GM23338 (cell line): ENCODE results near the gene PHF20. TPM values are rescaled to one million over a fixed set of nuclear protein-coding genes. Genes with fewer than 3 reads are reported as not detected.

Source experiments
- ATAC-seq: fragments of 200-7000 bp; cut with Tn5 transposase; 3 replicates; pipeline ENCODE4 v1.9.1; 2020
- DNase-seq: peaks from one replicate; pipeline ENCODE4 v3.0.0-alpha.2; 2015; ENCODE audit warnings: low spot score
- H2AFZ ChIP-seq: fragments of 200-600 bp; sonication (generic); 2 replicates; pipeline ENCODE4 v1.8.0; 2016; ENCODE audit warnings: antibody characterized with exemption, mild to moderate bottlenecking, moderate library complexity
- H3F3A ChIP-seq: fragments of 200-600 bp; sonication (generic); replicated peaks from 2 replicates; pipeline ENCODE4 v1.8.0; 2017; ENCODE audit warnings: antibody characterized with exemption, mixed run types, low read depth
- H3K27ac ChIP-seq: fragments of 200-600 bp; sonication (generic); 2 replicates; pipeline ENCODE4 v1.6.1; 2016; ENCODE audit warnings: low read depth
- H3K27me3 ChIP-seq: fragments of 200-600 bp; sonication (generic); 2 replicates; pipeline ENCODE4 v1.8.0; 2016; ENCODE audit warnings: mild to moderate bottlenecking, mixed run types, moderate library complexity; ENCODE audit not compliant: insufficient read depth
- H3K36me3 ChIP-seq: fragments of 200-600 bp; sonication (generic); 2 replicates; pipeline ENCODE4 v1.8.0; 2016; ENCODE audit warnings: mild to moderate bottlenecking; ENCODE audit not compliant: insufficient read depth
- H3K4me1 ChIP-seq: fragments of 200-600 bp; sonication (generic); 2 replicates; pipeline ENCODE4 v1.8.0; 2016; ENCODE audit warnings: mild to moderate bottlenecking, moderate library complexity; ENCODE audit not compliant: insufficient read depth
- H3K4me2 ChIP-seq: fragments of 200-600 bp; sonication (generic); 2 replicates; pipeline ENCODE4 v1.7.1; 2017; ENCODE audit warnings: mixed run types
- H3K4me3 ChIP-seq: fragments of 200-600 bp; sonication (generic); 2 replicates; pipeline ENCODE4 v1.6.1; 2016; ENCODE audit warnings: mixed run types
- H3K79me2 ChIP-seq: fragments of 200-600 bp; sonication (generic); replicated peaks from 2 replicates; pipeline ENCODE4 v1.8.0; 2017; ENCODE audit warnings: mild to moderate bottlenecking; ENCODE audit not compliant: insufficient read depth
- H3K9me2 ChIP-seq: fragments of 200-600 bp; sonication (generic); 2 replicates; pipeline ENCODE4 v1.8.0; 2017; ENCODE audit not compliant: insufficient read depth
- H4K20me1 ChIP-seq: fragments of 200-600 bp; sonication (generic); replicated peaks from 2 replicates; pipeline ENCODE4 v1.8.0; 2017; ENCODE audit warnings: mild to moderate bottlenecking; ENCODE audit not compliant: insufficient read depth
- H3K27ac Mint-ChIP-seq: 2 replicates; pipeline ENCODE4 v1.8.0; 2020; ENCODE audit warnings: inconsistent platforms, mild to moderate bottlenecking, moderate library complexity, mixed read lengths
- H3K27me3 Mint-ChIP-seq: 3 replicates; pipeline ENCODE4 v1.8.0; 2022; ENCODE audit warnings: low read depth, mild to moderate bottlenecking, moderate library complexity, mixed read lengths, inconsistent platforms; ENCODE audit not compliant: insufficient read depth, poor library complexity
- H3K36me3 Mint-ChIP-seq: 3 replicates; pipeline ENCODE4 v1.8.0; 2021; ENCODE audit warnings: low read depth, mild to moderate bottlenecking, inconsistent platforms, moderate library complexity, mixed read lengths
- H3K4me1 Mint-ChIP-seq: 3 replicates; pipeline ENCODE4 v1.8.0; 2020; ENCODE audit warnings: mild to moderate bottlenecking, inconsistent platforms, mixed read lengths
- H3K4me3 Mint-ChIP-seq: 3 replicates; pipeline ENCODE4 v1.8.0; 2021; ENCODE audit warnings: moderate library complexity, mild to moderate bottlenecking, inconsistent platforms, mixed read lengths
- H3K9me3 Mint-ChIP-seq: 3 replicates; pipeline ENCODE4 v1.8.0; 2020; ENCODE audit warnings: moderate library complexity, mild to moderate bottlenecking, inconsistent platforms, mixed read lengths
- EZH2 ChIP-seq: fragments of 200-600 bp; sonication (generic); IDR thresholded peaks from one replicate; pipeline ENCODE4 v1.8.0; 2017; ENCODE audit warnings: antibody characterized with exemption, mild to moderate bottlenecking, low read depth; ENCODE audit not compliant: unreplicated experiment
- EZH2phosphoT487 ChIP-seq: fragments of 200-600 bp; sonication (generic); IDR thresholded peaks from one replicate; pipeline ENCODE4 v1.8.1; 2018; ENCODE audit warnings: antibody characterized with exemption; ENCODE audit not compliant: unreplicated experiment
- JUNB ChIP-seq: IDR thresholded peaks from one replicate; pipeline ENCODE4 v1.6.1; 2016; ENCODE audit warnings: antibody characterized with exemption; ENCODE audit not compliant: unreplicated experiment
- NANOG ChIP-seq: IDR thresholded peaks from 2 replicates; pipeline ENCODE4 v1.6.1; 2016; ENCODE audit warnings: antibody characterized with exemption, borderline replicate concordance
- POLR2AphosphoS5 ChIP-seq: IDR thresholded peaks from 2 replicates; pipeline ENCODE4 v1.6.1; 2016; ENCODE audit warnings: antibody characterized with exemption, low read depth
- STAT1 ChIP-seq: IDR thresholded peaks from one replicate; pipeline ENCODE4 v1.6.1; 2016; ENCODE audit warnings: antibody characterized with exemption; ENCODE audit not compliant: unreplicated experiment
- ZNF114 ChIP-seq: fragments of 250-450 bp; sonication (Bioruptor Pico); IDR thresholded peaks from 2 replicates; pipeline ENCODE4 v1.5.0; 2020; ENCODE audit warnings: mild to moderate bottlenecking, moderate library complexity
- ZNF331 ChIP-seq: fragments of 250-450 bp; sonication (Bioruptor Pico); IDR thresholded peaks from 2 replicates; pipeline ENCODE4 v1.5.0; 2020; ENCODE audit warnings: low read depth, mild to moderate bottlenecking, moderate library complexity
- polyA plus RNA-seq: library from polyadenylated mRNA; unstranded; fragments of >200 nt; fragmentation: Nextera tagmentation; extraction: Ambion mirVana; gene quantifications from 2 replicates; pipeline ENCODE4 v1.2.1, GENCODE V29; 2016
- total RNA-seq: library from RNA; depleted of rRNA; stranded (reverse); fragments of >200 nt; shearing (Covaris generic); gene quantifications from 2 replicates; pipeline ENCODE4 v1.2.3, GENCODE V29; 2014
- TF ChIP-seq, protein P1 (sequence below), 2 experiments: fragments of 200-600 bp in 1 of 2; sonication (generic) in 1 of 2; conservative IDR thresholded peaks; 2 replicates each; pipeline versions ENCODE4 v1.5.1 to v1.6.1; 2016 to 2017; ENCODE audit warnings: antibody characterized with exemption in 2 of 2, low read depth in 2 of 2, mild to moderate bottlenecking in 2 of 2, moderate library complexity in 1 of 2
- TF ChIP-seq, protein P2 (sequence below): fragments of 250-450 bp; sonication (Bioruptor Pico); IDR thresholded peaks from 2 replicates; pipeline ENCODE4 v1.5.0; 2020; ENCODE audit warnings: mild to moderate bottlenecking, moderate library complexity
- TF ChIP-seq, protein P3 (sequence below): IDR thresholded peaks from one replicate; pipeline ENCODE4 v1.6.1; 2018; ENCODE audit warnings: antibody characterized with exemption; ENCODE audit not compliant: unreplicated experiment
- TF ChIP-seq, protein P4 (sequence below): IDR thresholded peaks from 2 replicates; pipeline ENCODE4 v1.6.1; 2016; ENCODE audit warnings: antibody characterized with exemption

Gene PHF20
- total and polyA plus RNA-seq, 2 experiments from 2014 or later: 71.8 to 103 TPM

DNA sequence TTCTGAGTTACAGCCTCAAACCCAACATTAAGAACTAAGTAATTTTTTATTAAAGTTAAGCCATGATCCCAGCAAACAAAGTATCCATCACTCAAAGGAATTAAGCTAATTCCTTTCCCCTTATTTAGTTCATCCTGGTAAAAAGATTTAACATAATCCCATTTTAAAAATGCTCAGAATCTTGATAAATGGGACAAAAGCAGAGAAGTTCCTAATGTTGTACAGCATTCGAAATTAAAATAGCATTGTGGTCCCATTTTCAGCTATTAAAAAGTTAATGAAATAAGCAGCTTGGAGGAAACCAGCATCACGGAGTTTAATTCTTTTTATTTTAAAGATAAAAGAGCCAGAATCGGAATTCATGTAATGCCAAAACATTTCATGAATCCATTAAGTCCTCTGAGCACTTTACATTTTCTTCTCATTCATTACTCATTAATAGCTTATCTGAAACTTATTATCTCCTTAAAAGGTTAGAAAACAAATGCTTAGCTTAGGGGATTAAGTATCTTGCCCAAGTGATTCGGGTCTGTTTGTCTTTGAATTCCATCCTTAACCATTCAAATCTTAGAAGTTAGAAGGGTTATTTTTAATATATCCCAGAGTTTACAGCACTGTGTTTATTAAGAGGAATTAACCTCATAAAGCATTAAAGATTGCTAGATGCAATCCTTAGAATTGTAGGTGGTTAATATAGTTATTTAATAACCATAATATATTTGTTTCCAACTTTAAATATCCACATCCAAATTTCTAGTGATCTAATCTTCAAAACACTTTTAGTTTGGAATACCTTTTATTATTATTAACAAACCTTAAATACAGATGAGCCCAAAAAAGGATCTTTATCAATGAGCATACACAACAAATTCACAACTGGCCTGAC, 41.0 kb upstream of the PHF20 start:
- no peak for ATAC-seq
- Histone ChIP-seq H3F3A (peaks cover 10% of the 10 kb centered on the region), H3K27ac (no peak overlapping the region), H3K36me3 (peaks cover 100% of the 10 kb centered on the region), H4K20me1 (peaks cover 74% of the 10 kb centered on the region), H3K27me3 (no peaks in the 10 kb centered on the region), H3K4me3 (no peak overlapping the region), H3K79me2 (peaks cover 100% of the 10 kb centered on the region), H3K9me2 (no peaks in the 10 kb centered on the region), H2AFZ (no peak overlapping the region), H3K4me2 (no peak overlapping the region), H3K4me1 (no peaks in the 10 kb centered on the region)
- TF ChIP-seq, protein P1, sequence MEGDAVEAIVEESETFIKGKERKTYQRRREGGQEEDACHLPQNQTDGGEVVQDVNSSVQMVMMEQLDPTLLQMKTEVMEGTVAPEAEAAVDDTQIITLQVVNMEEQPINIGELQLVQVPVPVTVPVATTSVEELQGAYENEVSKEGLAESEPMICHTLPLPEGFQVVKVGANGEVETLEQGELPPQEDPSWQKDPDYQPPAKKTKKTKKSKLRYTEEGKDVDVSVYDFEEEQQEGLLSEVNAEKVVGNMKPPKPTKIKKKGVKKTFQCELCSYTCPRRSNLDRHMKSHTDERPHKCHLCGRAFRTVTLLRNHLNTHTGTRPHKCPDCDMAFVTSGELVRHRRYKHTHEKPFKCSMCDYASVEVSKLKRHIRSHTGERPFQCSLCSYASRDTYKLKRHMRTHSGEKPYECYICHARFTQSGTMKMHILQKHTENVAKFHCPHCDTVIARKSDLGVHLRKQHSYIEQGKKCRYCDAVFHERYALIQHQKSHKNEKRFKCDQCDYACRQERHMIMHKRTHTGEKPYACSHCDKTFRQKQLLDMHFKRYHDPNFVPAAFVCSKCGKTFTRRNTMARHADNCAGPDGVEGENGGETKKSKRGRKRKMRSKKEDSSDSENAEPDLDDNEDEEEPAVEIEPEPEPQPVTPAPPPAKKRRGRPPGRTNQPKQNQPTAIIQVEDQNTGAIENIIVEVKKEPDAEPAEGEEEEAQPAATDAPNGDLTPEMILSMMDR (conservative IDR thresholded peaks at IDR 0.05; ENCODE audit: low read depth in 2 of 2): no peak
- TF ChIP-seq ZNF114 (CRISPR knock-in tag) (no peak), STAT1 (no peak), POLR2AphosphoS5 (no peak), JUNB (no peak), ZNF331 (no peak), EZH2phosphoT487 (no peak), NANOG (no peak), EZH2 (no peak)
- TF ChIP-seq, protein P2, sequence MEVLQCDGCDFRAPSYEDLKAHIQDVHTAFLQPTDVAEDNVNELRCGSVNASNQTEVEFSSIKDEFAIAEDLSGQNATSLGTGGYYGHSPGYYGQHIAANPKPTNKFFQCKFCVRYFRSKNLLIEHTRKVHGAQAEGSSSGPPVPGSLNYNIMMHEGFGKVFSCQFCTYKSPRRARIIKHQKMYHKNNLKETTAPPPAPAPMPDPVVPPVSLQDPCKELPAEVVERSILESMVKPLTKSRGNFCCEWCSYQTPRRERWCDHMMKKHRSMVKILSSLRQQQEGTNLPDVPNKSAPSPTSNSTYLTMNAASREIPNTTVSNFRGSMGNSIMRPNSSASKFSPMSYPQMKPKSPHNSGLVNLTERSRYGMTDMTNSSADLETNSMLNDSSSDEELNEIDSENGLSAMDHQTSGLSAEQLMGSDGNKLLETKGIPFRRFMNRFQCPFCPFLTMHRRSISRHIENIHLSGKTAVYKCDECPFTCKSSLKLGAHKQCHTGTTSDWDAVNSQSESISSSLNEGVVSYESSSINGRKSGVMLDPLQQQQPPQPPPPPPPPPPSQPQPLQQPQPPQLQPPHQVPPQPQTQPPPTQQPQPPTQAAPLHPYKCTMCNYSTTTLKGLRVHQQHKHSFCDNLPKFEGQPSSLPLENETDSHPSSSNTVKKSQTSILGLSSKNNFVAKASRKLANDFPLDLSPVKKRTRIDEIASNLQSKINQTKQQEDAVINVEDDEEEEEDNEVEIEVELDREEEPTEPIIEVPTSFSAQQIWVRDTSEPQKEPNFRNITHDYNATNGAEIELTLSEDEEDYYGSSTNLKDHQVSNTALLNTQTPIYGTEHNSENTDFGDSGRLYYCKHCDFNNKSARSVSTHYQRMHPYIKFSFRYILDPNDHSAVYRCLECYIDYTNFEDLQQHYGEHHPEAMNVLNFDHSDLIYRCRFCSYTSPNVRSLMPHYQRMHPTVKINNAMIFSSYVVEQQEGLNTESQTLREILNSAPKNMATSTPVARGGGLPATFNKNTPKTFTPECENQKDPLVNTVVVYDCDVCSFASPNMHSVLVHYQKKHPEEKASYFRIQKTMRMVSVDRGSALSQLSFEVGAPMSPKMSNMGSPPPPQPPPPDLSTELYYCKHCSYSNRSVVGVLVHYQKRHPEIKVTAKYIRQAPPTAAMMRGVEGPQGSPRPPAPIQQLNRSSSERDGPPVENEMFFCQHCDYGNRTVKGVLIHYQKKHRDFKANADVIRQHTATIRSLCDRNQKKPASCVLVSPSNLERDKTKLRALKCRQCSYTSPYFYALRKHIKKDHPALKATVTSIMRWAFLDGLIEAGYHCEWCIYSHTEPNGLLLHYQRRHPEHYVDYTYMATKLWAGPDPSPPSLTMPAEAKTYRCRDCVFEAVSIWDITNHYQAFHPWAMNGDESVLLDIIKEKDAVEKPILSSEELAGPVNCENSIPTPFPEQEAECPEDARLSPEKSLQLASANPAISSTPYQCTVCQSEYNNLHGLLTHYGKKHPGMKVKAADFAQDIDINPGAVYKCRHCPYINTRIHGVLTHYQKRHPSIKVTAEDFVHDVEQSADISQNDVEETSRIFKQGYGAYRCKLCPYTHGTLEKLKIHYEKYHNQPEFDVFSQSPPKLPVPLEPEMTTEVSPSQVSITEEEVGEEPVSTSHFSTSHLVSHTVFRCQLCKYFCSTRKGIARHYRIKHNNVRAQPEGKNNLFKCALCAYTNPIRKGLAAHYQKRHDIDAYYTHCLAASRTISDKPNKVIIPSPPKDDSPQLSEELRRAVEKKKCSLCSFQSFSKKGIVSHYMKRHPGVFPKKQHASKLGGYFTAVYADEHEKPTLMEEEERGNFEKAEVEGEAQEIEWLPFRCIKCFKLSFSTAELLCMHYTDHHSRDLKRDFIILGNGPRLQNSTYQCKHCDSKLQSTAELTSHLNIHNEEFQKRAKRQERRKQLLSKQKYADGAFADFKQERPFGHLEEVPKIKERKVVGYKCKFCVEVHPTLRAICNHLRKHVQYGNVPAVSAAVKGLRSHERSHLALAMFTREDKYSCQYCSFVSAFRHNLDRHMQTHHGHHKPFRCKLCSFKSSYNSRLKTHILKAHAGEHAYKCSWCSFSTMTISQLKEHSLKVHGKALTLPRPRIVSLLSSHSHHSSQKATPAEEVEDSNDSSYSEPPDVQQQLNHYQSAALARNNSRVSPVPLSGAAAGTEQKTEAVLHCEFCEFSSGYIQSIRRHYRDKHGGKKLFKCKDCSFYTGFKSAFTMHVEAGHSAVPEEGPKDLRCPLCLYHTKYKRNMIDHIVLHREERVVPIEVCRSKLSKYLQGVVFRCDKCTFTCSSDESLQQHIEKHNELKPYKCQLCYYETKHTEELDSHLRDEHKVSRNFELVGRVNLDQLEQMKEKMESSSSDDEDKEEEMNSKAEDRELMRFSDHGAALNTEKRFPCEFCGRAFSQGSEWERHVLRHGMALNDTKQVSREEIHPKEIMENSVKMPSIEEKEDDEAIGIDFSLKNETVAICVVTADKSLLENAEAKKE (CRISPR knock-in tag): no peak
- TF ChIP-seq, protein P3, sequence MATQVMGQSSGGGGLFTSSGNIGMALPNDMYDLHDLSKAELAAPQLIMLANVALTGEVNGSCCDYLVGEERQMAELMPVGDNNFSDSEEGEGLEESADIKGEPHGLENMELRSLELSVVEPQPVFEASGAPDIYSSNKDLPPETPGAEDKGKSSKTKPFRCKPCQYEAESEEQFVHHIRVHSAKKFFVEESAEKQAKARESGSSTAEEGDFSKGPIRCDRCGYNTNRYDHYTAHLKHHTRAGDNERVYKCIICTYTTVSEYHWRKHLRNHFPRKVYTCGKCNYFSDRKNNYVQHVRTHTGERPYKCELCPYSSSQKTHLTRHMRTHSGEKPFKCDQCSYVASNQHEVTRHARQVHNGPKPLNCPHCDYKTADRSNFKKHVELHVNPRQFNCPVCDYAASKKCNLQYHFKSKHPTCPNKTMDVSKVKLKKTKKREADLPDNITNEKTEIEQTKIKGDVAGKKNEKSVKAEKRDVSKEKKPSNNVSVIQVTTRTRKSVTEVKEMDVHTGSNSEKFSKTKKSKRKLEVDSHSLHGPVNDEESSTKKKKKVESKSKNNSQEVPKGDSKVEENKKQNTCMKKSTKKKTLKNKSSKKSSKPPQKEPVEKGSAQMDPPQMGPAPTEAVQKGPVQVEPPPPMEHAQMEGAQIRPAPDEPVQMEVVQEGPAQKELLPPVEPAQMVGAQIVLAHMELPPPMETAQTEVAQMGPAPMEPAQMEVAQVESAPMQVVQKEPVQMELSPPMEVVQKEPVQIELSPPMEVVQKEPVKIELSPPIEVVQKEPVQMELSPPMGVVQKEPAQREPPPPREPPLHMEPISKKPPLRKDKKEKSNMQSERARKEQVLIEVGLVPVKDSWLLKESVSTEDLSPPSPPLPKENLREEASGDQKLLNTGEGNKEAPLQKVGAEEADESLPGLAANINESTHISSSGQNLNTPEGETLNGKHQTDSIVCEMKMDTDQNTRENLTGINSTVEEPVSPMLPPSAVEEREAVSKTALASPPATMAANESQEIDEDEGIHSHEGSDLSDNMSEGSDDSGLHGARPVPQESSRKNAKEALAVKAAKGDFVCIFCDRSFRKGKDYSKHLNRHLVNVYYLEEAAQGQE: no peak
- TF ChIP-seq, protein P4, sequence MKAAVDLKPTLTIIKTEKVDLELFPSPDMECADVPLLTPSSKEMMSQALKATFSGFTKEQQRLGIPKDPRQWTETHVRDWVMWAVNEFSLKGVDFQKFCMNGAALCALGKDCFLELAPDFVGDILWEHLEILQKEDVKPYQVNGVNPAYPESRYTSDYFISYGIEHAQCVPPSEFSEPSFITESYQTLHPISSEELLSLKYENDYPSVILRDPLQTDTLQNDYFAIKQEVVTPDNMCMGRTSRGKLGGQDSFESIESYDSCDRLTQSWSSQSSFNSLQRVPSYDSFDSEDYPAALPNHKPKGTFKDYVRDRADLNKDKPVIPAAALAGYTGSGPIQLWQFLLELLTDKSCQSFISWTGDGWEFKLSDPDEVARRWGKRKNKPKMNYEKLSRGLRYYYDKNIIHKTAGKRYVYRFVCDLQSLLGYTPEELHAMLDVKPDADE: no peak
- Mint-ChIP-seq H3K27me3 (peaks cover 8% of the 10 kb centered on the region), H3K4me1 (peaks cover 2% of the 10 kb centered on the region; the same call in 2 of the 3 replicates), H3K9me3 (no peaks in the 10 kb centered on the region; the same call in 2 of the 3 replicates), H3K4me3 (no peak overlapping the region), H3K36me3 (peaks cover 98% of the 10 kb centered on the region), H3K27ac (no peak overlapping the region)
- no peak for DNase-seq
